Measurements from ENCODE around the gene REM2.

DNA sequence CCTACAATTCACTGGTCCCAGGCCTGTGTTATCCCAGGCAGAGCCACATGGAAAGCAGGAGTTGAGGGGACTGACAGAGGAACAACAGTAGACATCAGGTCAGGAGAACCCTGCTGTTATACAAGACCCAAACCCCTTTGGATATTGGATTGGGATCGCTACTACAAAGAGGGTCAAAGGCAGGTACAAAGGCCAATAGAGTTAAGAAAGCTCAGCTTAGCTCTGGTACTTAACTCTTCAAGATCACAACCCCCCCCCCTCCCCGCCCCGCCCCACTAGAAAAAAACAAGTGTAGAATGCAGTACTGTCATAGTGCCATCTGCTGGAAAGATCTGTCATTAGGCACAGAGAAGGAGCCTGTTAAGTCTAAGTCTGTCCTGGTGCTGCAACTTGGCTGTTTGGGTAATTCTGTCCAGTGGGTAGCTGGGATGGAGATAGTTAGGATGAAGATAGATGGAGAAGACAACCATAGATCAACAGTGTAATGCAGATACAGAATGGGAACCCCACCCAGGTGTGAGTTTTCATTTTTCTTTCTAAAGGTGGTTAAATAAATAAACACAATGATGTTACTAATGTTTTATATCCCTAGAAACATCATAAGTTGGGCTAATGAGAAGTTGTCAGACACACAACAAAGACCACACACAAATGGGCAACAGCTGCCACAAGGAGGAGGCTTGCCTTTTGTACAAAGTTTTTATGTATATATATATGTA is 17.2 kb downstream of the REM2 start:
- TF ChIP-seq, protein P1, sequence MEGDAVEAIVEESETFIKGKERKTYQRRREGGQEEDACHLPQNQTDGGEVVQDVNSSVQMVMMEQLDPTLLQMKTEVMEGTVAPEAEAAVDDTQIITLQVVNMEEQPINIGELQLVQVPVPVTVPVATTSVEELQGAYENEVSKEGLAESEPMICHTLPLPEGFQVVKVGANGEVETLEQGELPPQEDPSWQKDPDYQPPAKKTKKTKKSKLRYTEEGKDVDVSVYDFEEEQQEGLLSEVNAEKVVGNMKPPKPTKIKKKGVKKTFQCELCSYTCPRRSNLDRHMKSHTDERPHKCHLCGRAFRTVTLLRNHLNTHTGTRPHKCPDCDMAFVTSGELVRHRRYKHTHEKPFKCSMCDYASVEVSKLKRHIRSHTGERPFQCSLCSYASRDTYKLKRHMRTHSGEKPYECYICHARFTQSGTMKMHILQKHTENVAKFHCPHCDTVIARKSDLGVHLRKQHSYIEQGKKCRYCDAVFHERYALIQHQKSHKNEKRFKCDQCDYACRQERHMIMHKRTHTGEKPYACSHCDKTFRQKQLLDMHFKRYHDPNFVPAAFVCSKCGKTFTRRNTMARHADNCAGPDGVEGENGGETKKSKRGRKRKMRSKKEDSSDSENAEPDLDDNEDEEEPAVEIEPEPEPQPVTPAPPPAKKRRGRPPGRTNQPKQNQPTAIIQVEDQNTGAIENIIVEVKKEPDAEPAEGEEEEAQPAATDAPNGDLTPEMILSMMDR (conservative IDR thresholded peaks at IDR 0.05; ENCODE audit: low read length), result peak; percentile 67
- TF ChIP-seq EZH2phosphoT487 (IDR thresholded peaks at IDR 0.05; ENCODE audit: borderline replicate concordance), result no peak

Measured in Loucy (cell line).